ENCODE measurements around the gene KCNQ4. TPM values are rescaled to one million over a fixed set of nuclear protein-coding genes. Genes with fewer than 3 reads are reported as not detected.

The KCNQ4 gene
- total RNA-seq, 2 donors from 2014 or later = 1.8 to 1.9 TPM

DNA sequence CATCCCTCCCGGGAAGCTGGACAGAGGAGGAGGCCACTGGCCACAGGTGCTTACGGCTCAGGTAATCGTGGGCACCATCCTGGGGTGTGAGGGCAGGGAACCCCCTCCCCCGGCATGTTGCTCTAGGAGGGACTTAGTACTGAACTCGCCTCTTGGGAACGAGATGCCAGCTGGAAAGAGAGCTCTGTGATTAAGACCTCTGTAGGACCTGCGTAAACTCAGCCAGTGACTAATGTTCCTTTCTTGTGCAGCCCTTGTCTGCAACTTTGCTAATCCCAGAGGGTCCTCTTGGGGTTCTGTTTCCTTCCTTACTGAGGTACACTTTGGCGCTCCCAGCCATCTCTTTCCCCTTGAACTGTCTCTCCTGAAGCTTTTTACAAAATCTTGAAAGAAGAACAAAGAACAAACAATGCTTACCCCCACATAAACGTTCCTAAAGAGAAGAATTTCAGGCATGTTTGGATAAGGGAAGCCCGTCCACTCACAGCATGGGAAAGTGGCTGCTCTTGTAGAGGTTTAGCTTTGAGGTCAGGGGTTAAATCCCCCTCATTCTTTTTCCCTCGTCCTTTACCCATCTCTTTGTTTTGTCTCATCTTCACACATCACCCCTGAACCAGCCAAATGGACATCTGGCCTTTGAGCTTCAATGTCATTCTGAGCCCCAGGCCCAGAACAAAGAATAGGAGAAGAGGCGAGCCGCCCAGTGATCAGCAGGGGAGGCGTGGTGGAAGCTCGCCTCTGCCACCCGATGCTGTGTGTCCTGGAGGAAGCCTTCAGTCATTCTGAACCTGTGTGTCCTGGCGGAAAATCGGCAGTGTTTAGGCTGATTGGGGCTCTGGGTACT lies 41.2 kb downstream of the KCNQ4 start:
- DNase-seq = no peak
- TF ChIP-seq, protein P1, sequence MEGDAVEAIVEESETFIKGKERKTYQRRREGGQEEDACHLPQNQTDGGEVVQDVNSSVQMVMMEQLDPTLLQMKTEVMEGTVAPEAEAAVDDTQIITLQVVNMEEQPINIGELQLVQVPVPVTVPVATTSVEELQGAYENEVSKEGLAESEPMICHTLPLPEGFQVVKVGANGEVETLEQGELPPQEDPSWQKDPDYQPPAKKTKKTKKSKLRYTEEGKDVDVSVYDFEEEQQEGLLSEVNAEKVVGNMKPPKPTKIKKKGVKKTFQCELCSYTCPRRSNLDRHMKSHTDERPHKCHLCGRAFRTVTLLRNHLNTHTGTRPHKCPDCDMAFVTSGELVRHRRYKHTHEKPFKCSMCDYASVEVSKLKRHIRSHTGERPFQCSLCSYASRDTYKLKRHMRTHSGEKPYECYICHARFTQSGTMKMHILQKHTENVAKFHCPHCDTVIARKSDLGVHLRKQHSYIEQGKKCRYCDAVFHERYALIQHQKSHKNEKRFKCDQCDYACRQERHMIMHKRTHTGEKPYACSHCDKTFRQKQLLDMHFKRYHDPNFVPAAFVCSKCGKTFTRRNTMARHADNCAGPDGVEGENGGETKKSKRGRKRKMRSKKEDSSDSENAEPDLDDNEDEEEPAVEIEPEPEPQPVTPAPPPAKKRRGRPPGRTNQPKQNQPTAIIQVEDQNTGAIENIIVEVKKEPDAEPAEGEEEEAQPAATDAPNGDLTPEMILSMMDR (IDR thresholded peaks at IDR 0.05) = no peak
- Histone ChIP-seq H3K4me1 (no peaks in the 10 kb centered on the region), H3K36me3 (no peaks in the 10 kb centered on the region), H3K9ac (ENCODE audit: low read depth in 2 of 2, low read length in 2 of 2) (no peak overlapping the region), H3K9me3 (no peaks in the 10 kb centered on the region), H3K27me3 (no peaks in the 10 kb centered on the region), H3K27ac (no peak overlapping the region), H3K4me3 (no peak overlapping the region)
- intact Hi-C loops (cut with DNase I) = no loop called here

DNA sequence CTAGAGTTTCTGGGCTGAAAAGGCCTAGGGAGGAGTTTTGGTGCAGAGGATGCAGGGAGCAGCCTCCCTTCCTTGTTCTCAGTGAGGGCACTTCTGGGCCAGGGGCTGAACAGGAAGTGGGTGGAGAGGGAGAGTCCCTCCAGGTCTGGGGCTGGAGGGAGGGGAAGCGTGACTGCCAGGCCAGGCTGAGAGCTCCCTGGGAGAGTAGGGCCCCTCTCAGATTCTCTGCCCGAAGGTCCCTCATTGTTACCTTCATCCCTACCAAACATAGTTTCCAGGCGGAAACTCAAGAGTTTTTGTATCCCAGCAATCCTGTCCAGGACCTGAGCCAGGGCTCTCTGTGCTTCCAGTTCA lies 41.8 kb downstream of the KCNQ4 start:
- Histone ChIP-seq H3K9ac (ENCODE audit: low read depth in 2 of 2, low read length in 2 of 2) (no peak overlapping the region), H3K27ac (no peak overlapping the region)
- intact Hi-C loops (cut with DNase I) = no loop called here

DNA sequence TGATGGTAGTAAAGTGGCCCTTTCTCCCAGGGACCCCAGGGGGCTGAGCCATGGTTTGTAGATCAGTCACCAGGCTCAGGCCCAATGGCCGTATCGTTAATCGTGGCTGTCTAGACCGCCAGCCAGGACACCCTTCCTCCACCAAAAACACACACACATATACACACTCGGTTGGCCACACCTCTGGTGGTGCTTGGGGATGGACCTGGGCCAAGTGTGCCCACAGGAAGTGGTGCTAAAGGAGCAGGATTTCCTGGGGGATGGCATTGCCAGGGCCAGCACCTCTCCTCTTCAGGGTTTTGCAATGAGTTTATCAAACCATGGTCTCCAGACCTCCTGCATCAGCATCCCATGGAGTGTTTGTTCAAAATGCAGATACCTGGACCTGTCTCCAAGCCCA lies 42.4 kb downstream of the KCNQ4 start:
- intact Hi-C loops (cut with DNase I) = no loop called here
- no peaks in the 10 kb centered on the region for H3K9me3 ChIP-seq
- H3K27ac ChIP-seq = no peak overlapping the region
- H3K4me3 ChIP-seq = no peak overlapping the region
- no peaks in the 10 kb centered on the region for H3K27me3 ChIP-seq
- H3K4me1 ChIP-seq = no peaks in the 10 kb centered on the region
- TF ChIP-seq, protein P1 (IDR thresholded peaks at IDR 0.05) = no peak
- no peak for DNase-seq
- H3K9ac ChIP-seq (ENCODE audit: low read depth in 2 of 2, low read length in 2 of 2) = no peak overlapping the region
- no peaks in the 10 kb centered on the region for H3K36me3 ChIP-seq

More for the DNA sequence above, 41.8 kb downstream of the KCNQ4 start:
- no peak for DNase-seq
- TF ChIP-seq, protein P1 (IDR thresholded peaks at IDR 0.05) = no peak
- Histone ChIP-seq H3K36me3 (no peaks in the 10 kb centered on the region), H3K9me3 (no peaks in the 10 kb centered on the region), H3K4me3 (no peak overlapping the region), H3K27me3 (no peaks in the 10 kb centered on the region), H3K4me1 (no peaks in the 10 kb centered on the region)

DNA sequence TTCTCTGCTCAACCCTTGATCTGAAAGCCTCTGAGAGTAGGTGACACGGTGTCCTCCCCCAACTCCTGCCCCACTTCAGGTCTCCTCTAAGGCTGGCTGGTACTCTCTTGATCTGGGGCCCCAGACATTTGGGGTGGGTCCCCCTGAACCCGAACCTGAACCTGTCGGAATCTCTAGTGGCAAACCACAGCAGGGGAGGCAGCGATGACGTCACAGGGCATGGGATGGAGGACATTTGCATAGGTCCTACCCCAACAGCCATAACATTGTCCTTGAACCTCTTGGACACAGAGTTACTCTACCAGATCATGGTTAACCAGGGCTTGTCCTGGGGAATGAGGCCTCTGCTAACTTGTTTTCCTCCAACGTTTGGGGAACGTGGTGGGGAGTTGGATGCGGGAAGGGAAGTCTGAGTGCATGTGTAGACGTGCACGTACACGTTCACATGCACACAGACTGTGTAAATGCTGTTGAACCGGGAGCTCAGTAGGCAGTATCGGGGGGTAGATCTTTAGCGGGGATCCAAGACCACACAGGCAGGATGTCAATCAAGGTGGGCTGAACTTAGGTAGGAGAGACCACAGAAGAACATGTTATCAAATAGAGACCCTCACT lies 46.2 kb downstream of the KCNQ4 start:
- DNase-seq = no peak
- TF ChIP-seq, protein P1 (IDR thresholded peaks at IDR 0.05) = no peak
- no peaks in the 10 kb centered on the region for H3K9me3 ChIP-seq
- H3K36me3 ChIP-seq = no peaks in the 10 kb centered on the region
- intact Hi-C loops (cut with DNase I) = no loop called here
- no peak overlapping the region for H3K9ac ChIP-seq (ENCODE audit: low read depth in 2 of 2, low read length in 2 of 2)
- H3K4me3 ChIP-seq = no peak overlapping the region
- no peaks in the 10 kb centered on the region for H3K27me3 ChIP-seq
- H3K27ac ChIP-seq = no peak overlapping the region
- H3K4me1 ChIP-seq = no peaks in the 10 kb centered on the region

- no peak overlapping the region for H3K4me3 ChIP-seq
- TF ChIP-seq, protein P1 (IDR thresholded peaks at IDR 0.05) = no peak
- H3K4me1 ChIP-seq = no peaks in the 10 kb centered on the region
- no peaks in the 10 kb centered on the region for H3K27me3 ChIP-seq
- no peak overlapping the region for H3K9ac ChIP-seq (ENCODE audit: low read depth in 2 of 2, low read length in 2 of 2)
- no peaks in the 10 kb centered on the region for H3K9me3 ChIP-seq
- H3K36me3 ChIP-seq = no peaks in the 10 kb centered on the region
- no peak for DNase-seq
- intact Hi-C loops (cut with DNase I) = no loop called here
- H3K27ac ChIP-seq = no peak overlapping the region
Observed at GRCh38 chr1:40830419-40830943, 46.9 kb downstream of the KCNQ4 start.

Data from colonic mucosa (tissue), 4 donors.